OCI-LY7 (cell line): ENCODE results near the gene GPR42. TPM values are rescaled to one million over a fixed set of nuclear protein-coding genes. Genes with fewer than 3 reads are reported as not detected.

Experiments
- BruUV-seq: library from RNA; stranded (reverse); fragments of 400-500 nt; replicated peaks from 2 replicates; lab custom pipeline; 2021; lab: Mats Ljungman, UMichigan
- CTCF ChIA-PET: fragments of 300-600 bp; sonication (Branson Sonifier 250); formaldehyde crosslinking; loops from one replicate; lab custom pipeline; 2022; ENCODE audit warnings: antibody characterized with exemption; ENCODE audit not compliant: unreplicated experiment; lab: Charles Lee
- POLR2A ChIA-PET: fragments of 300-600 bp; sonication (Branson Sonifier 250); formaldehyde crosslinking; loops from one replicate; lab custom pipeline; 2022; ENCODE audit warnings: antibody characterized with exemption; lab: Charles Lee
- DNase-seq: peaks from one replicate; pipeline ENCODE4 v3.0.0-alpha.2; 2015; ENCODE audit warnings: low spot score
- H2AFZ ChIP-seq: fragments of 200-600 bp; sonication (generic), shearing (Covaris generic); 2 replicates; pipeline ENCODE4 v1.6.1; 2014; ENCODE audit warnings: mild to moderate bottlenecking, antibody characterized with exemption, low read length, moderate library complexity
- H3K27ac ChIP-seq: fragments of 200-600 bp; sonication (generic); 2 replicates; pipeline ENCODE4 v1.5.1; 2014; ENCODE audit warnings: mixed run types, low read depth, mild to moderate bottlenecking, moderate library complexity, low read length, inconsistent platforms; ENCODE audit not compliant: poor library complexity, severe bottlenecking
- H3K36me3 ChIP-seq: fragments of 200-600 bp; sonication (generic); 2 replicates; pipeline ENCODE4 v1.6.1; 2014; ENCODE audit warnings: mild to moderate bottlenecking, antibody characterized with exemption, low read length, moderate library complexity, mixed read lengths; ENCODE audit not compliant: insufficient read depth
- H3K4me1 ChIP-seq: fragments of 200-600 bp; sonication (generic); 2 replicates; pipeline ENCODE4 v1.5.1; 2014; ENCODE audit warnings: mild to moderate bottlenecking, low read length; ENCODE audit not compliant: insufficient read depth, poor library complexity, severe bottlenecking
- H3K4me2 ChIP-seq: fragments of 200-600 bp; sonication (generic); 2 replicates; pipeline ENCODE4 v1.6.1; 2014; ENCODE audit warnings: mild to moderate bottlenecking, low read length
- H3K4me3 ChIP-seq: fragments of 200-600 bp; sonication (generic); 2 replicates; pipeline ENCODE4 v1.5.1; 2014; ENCODE audit warnings: mild to moderate bottlenecking, low read depth, low read length; ENCODE audit not compliant: poor library complexity, severe bottlenecking
- H3K79me2 ChIP-seq: fragments of 200-600 bp; sonication (generic); 2 replicates; pipeline ENCODE4 v1.6.1; 2016; ENCODE audit warnings: low read depth, mild to moderate bottlenecking, low read length, moderate library complexity, mixed read lengths; ENCODE audit not compliant: insufficient read depth
- H3K9me2 ChIP-seq: fragments of 200-600 bp; sonication (generic); 2 replicates; pipeline ENCODE4 v1.6.1; 2016; ENCODE audit warnings: mild to moderate bottlenecking, low read length, mixed read lengths; ENCODE audit not compliant: insufficient read depth
- H3K9me3 ChIP-seq: fragments of 200-600 bp; sonication (generic); 2 replicates; pipeline ENCODE4 v1.6.1; 2014; ENCODE audit warnings: mild to moderate bottlenecking, mixed run types, low read length, mixed read lengths
- H4K20me1 ChIP-seq: fragments of 200-600 bp; sonication (generic); 2 replicates; pipeline ENCODE4 v1.6.1; 2014; ENCODE audit warnings: mild to moderate bottlenecking, antibody characterized with exemption, low read length, moderate library complexity, mixed read lengths; ENCODE audit not compliant: insufficient read depth
- CTCF ChIP-seq: fragments of 200-600 bp; sonication (generic); conservative IDR thresholded peaks from 2 replicates; pipeline ENCODE4 v1.5.1; 2014; ENCODE audit warnings: mild to moderate bottlenecking, antibody characterized with exemption, low read length, moderate library complexity, mixed read lengths
- EZH2phosphoT487 ChIP-seq: fragments of 200-600 bp; sonication (generic); IDR thresholded peaks from 2 replicates; pipeline ENCODE4 v1.6.1; 2018; ENCODE audit warnings: low read depth, borderline replicate concordance, mild to moderate bottlenecking, mixed run types, antibody characterized with exemption, low read length, moderate library complexity, mixed read lengths
- intact Hi-C: fragments of 100-400 bp; cut with micrococcal nuclease; formaldehyde crosslinking; loops from one replicate; pipeline ENCODE4 v1.10.0; 2022; ENCODE audit not compliant: unreplicated experiment
- total RNA-seq, 2 experiments: library from RNA; depleted of rRNA in 1 of 2; stranded (reverse); fragments of >200 nt in 1 of 2; shearing (Covaris generic) in 1 of 2; gene quantifications; 2 replicates each; pipeline ENCODE4 v1.2.3, GENCODE V29; 2014 to 2022

Gene GPR42
- total RNA-seq, 2 experiments from 2014 or later, result 0.06 TPM; not detected in 1

GRCh38 chr19:35414442-35414841, 43.6 kb downstream of the GPR42 start:
- Histone ChIP-seq H3K4me3 (no peak overlapping the region), H3K27ac (no peak overlapping the region), H3K79me2 (no peaks in the 10 kb centered on the region), H3K9me2 (no peaks in the 10 kb centered on the region), H3K4me1 (no peaks in the 10 kb centered on the region), H3K4me2 (no peak overlapping the region), H3K36me3 (no peaks in the 10 kb centered on the region), H4K20me1 (no peaks in the 10 kb centered on the region), H2AFZ (no peak overlapping the region), H3K9me3 (no peaks in the 10 kb centered on the region)
- no TSS peak for BruUV-seq
- no peak for TF ChIP-seq EZH2phosphoT487
- no peak for TF ChIP-seq CTCF
- no peak for DNase-seq
- ChIA-PET CTCF (no interaction called here), POLR2A (no interaction called here)
- intact Hi-C loops, result no loop called here

GRCh38 chr19:35416331-35416730, 45.5 kb downstream of the GPR42 start:
- intact Hi-C loops, result no loop called here
- H3K27ac ChIP-seq, result no peak overlapping the region
- TF ChIP-seq CTCF (no peak), EZH2phosphoT487 (no peak)
- POLR2A ChIA-PET, result no interaction called here
- H4K20me1 ChIP-seq, result no peaks in the 10 kb centered on the region
- no peaks in the 10 kb centered on the region for H3K36me3 ChIP-seq
- no peak overlapping the region for H2AFZ ChIP-seq
- H3K79me2 ChIP-seq, result no peaks in the 10 kb centered on the region
- BruUV-seq, result no TSS peak
- DNase-seq, result no peak
- no peaks in the 10 kb centered on the region for H3K9me3 ChIP-seq
- H3K4me2 ChIP-seq, result no peak overlapping the region
- CTCF ChIA-PET, result no interaction called here
- H3K9me2 ChIP-seq, result no peaks in the 10 kb centered on the region
- H3K4me1 ChIP-seq, result no peaks in the 10 kb centered on the region
- no peak overlapping the region for H3K4me3 ChIP-seq

- CTCF ChIA-PET, result no interaction called here
- POLR2A ChIA-PET, result no interaction called here
- Histone ChIP-seq H3K27ac (no peak overlapping the region), H3K36me3 (no peaks in the 10 kb centered on the region), H4K20me1 (no peaks in the 10 kb centered on the region), H3K79me2 (no peaks in the 10 kb centered on the region), H3K4me3 (no peak overlapping the region), H2AFZ (no peak overlapping the region), H3K9me3 (no peaks in the 10 kb centered on the region), H3K4me1 (no peaks in the 10 kb centered on the region), H3K9me2 (no peaks in the 10 kb centered on the region), H3K4me2 (no peak overlapping the region)
- no peak for DNase-seq
- no TSS peak for BruUV-seq
- TF ChIP-seq CTCF (no peak), EZH2phosphoT487 (no peak)
- intact Hi-C loops, result no loop called here
Observed at GRCh38 chr19:35417278-35417677, 46.4 kb downstream of the GPR42 start.
